Colonic mucosa (tissue), 4 donors: Measurements from ENCODE around the gene JPH4. TPM values are rescaled to one million over a fixed set of nuclear protein-coding genes. Genes with fewer than 3 reads are reported as not detected.
A peak's percentile ranks its signal among the peaks of the same experiment; 100 is the strongest.

Experiments
- DNase-seq: peaks from one replicate; pipeline ENCODE4 v3.0.0-alpha.2; 2020
- H3K27ac ChIP-seq: fragments of 200-600 bp; one replicate; pipeline ENCODE4 v1.8.0; 2021
- H3K27me3 ChIP-seq: fragments of 200-600 bp; one replicate; pipeline ENCODE4 v1.8.0; 2021
- H3K36me3 ChIP-seq: fragments of 200-600 bp; one replicate; pipeline ENCODE4 v1.8.0; 2021
- H3K4me1 ChIP-seq: fragments of 200-600 bp; one replicate; pipeline ENCODE4 v1.8.0; 2021; ENCODE audit warnings: mild to moderate bottlenecking
- H3K4me3 ChIP-seq: fragments of 200-600 bp; one replicate; pipeline ENCODE4 v1.8.0; 2021
- H3K9ac ChIP-seq, 2 donors: one replicate each; pipeline ENCODE4 v1.7.0; 2013; ENCODE audit warnings: control low read depth in 2 of 2, low read depth in 2 of 2, low read length in 2 of 2
- H3K9me3 ChIP-seq: fragments of 200-600 bp; one replicate; pipeline ENCODE4 v1.8.0; 2021
- CTCF ChIP-seq: fragments of 200-600 bp; IDR thresholded peaks from one replicate; pipeline ENCODE4 v1.8.0; 2022; ENCODE audit warnings: antibody characterized with exemption, mild to moderate bottlenecking
- intact Hi-C: fragments of 100-400 bp; cut with DNase I; formaldehyde crosslinking; loops from one replicate; pipeline ENCODE4 v1.14.1; 2022
- total RNA-seq, 2 donors: library from RNA; stranded (reverse); fragmentation: NEBNext Ultra II Directional in 1 of 2; extraction: Animal tissue kit (Norgen Biotek cat#: 25700) in 1 of 2; gene quantifications; one replicate each; pipeline ENCODE4 v1.2.1, GENCODE V29; 2021
- donor health status: healthy.
- donor health status: DM: no; HTN: no; CAD: no.
- donor health status: DM: no; HTN: no; CAD: no.

Gene JPH4
- total RNA-seq, 2 donors from 2014 or later, result 0.30 to 0.58 TPM

- Histone ChIP-seq H3K9ac (no peak overlapping the region), H3K9me3 (no peaks in the 10 kb centered on the region), H3K36me3 (no peaks in the 10 kb centered on the region), H3K27me3 (no peaks in the 10 kb centered on the region), H3K4me1 (no peaks in the 10 kb centered on the region), H3K4me3 (no peak overlapping the region), H3K27ac (no peak overlapping the region)
- intact Hi-C loops, result no loop called here
- TF ChIP-seq CTCF, result no peak
- no peak for DNase-seq
Observed at GRCh38 chr14:23559926-23560520, 18.6 kb downstream of the JPH4 start.

DNA sequence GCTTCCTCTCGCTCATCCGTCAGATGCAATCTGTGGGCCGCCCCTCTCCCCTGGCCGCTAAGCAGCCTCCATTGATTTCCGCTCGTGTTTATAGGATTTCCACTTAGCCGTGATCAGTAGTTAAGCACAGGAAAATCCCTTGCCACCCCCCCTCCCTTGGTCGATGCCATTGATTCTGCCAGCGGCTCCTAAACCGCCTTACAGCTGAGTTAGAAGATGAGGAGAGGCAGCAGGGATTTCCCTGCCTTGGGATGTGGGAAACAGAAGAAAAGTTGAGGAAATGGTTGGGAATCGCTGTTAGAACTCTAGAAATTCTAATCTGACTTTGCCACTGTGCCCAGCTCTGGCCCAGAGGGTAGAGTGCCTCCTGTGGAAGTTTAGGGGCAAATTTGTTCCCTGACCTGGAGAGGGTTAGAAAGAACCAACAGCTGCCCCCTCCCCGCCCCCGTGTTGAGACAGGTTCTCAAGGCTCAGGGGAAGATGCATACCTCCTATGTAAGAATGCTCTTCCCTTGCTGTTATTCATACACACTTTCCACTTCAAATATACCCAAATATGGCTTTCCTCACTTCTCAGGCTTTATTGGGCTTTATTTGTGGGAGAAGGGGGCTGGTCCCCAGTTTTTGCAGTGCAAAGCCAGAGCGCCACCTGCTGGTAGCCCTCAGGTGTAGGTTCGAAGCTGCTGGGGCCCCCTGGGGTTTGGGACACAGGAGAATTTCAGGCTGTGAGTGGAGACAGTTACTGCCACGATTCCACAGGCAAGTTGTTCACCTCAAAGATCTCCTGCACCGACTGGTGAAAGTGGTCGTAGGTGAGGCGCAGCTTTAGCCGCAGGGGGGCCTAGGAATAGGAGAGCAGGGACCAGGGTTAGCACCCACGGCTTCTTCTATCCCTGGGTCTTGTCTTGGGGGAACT lies 19.3 kb downstream of the JPH4 start:
- peak; percentile 84 for TF ChIP-seq CTCF

GRCh38 chr14:23558346-23559009 lies 20.1 kb downstream of the JPH4 start:
- no peaks in the 10 kb centered on the region for H3K9me3 ChIP-seq
- H3K27ac ChIP-seq, result no peak overlapping the region
- H3K36me3 ChIP-seq, result no peaks in the 10 kb centered on the region
- H3K4me1 ChIP-seq, result no peaks in the 10 kb centered on the region
- H3K9ac ChIP-seq, result no peak overlapping the region
- no peak for TF ChIP-seq CTCF
- intact Hi-C loops, result no loop called here
- H3K4me3 ChIP-seq, result no peak overlapping the region
- H3K27me3 ChIP-seq, result no peaks in the 10 kb centered on the region
- no peak for DNase-seq

More for the DNA sequence above, 19.3 kb downstream of the JPH4 start:
- Histone ChIP-seq H3K9me3 (no peaks in the 10 kb centered on the region), H3K27me3 (no peaks in the 10 kb centered on the region), H3K4me3 (no peak overlapping the region), H3K9ac (no peak overlapping the region), H3K36me3 (no peaks in the 10 kb centered on the region), H3K27ac (no peak overlapping the region), H3K4me1 (no peaks in the 10 kb centered on the region)
- intact Hi-C loops, result no loop called here
- DNase-seq, result peak; percentile 49

GRCh38 chr14:23557946-23558345 lies 20.6 kb downstream of the JPH4 start:
- H3K36me3 ChIP-seq, result no peaks in the 10 kb centered on the region
- DNase-seq, result no peak

More at GRCh38 chr14:23557946-23558345, 20.6 kb downstream of the JPH4 start:
- no peak overlapping the region for H3K9ac ChIP-seq
- no peak overlapping the region for H3K27ac ChIP-seq
- H3K27me3 ChIP-seq, result no peaks in the 10 kb centered on the region
- no peaks in the 10 kb centered on the region for H3K4me1 ChIP-seq
- H3K9me3 ChIP-seq, result no peaks in the 10 kb centered on the region
- intact Hi-C loops, result no loop called here
- TF ChIP-seq CTCF, result no peak
- H3K4me3 ChIP-seq, result no peak overlapping the region
